ENCODE data around the gene SLC12A8. TPM values are rescaled to one million over a fixed set of nuclear protein-coding genes. Genes with fewer than 3 reads are reported as not detected.

Gene SLC12A8
- total RNA-seq, 1 donor from 2014 or later: 7.7 TPM

DNA sequence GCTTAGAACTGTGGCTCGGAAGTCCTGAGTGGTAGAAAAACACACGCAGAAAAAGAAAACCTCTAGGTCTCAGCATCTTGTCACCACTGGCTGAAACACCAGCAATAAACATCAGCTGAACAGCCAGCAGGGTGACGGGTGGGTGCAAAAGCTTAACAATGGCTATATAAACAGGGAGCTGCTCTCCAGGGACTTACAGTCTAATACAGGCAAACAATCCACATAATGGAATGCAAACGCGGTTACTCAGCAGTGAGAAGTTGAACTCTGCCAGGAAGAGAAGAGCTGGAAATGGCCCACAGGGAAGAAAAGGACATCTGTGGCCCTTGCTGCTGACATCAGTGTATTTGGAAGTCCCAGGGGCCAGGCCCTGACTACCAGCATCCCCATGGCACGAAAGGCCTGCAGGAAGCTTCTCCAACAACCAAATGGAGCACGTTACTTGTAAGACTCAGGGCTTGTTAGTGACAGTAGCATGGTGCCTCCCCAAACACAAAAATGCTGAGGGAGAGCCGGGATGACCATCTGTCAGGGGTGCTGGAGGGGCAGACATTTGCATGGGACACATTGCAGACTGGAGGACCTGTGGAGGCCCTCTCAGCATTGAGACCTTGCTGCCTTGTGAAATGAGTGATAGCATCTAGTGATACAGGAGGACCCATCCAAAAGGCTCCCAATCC lies 159.8 kb downstream of the SLC12A8 start:
- ATAC-seq: peak; percentile 17

DNA sequence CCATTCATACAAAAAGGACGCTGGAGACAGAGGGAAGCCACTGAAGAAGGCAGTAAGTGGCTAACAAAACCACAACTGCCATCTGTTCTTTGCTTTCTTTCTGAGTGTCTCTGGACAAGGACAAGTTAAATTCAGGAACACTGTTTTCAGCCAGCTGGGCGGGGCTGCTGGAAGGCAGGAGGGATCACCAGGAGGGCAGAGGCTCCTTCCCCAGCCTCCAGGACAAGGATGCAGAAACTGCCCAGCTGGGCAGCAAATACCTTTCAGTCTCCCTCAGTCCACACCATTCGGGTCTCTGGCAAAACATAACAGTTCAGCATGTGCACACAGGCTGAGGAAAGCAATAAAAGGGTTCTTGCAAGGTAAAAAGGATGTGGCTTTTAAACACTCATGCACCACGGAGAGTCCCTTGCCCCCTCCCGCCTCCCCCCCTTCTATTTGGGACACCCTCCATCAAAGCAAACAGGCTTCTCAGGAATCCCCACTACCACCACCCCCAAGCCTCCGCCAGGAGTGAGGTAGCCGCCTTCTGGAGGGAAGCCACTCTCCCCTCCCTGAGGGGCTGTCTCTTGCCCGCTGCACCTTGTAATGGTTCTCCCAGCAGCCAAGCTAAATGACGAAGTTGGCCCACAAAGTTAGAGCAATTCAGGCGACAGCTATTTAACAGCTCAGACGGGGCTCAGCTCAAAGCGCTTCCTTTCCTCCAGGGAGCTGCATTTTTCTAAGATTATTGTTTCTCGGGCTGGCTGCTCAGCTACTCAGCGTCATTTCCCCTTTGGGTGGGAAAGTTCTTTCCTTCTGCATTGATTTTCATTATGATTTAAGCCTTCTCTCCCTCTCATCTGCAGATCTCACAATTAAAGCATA lies 160.6 kb downstream of the SLC12A8 start:
- ATAC-seq: no peak

DNA sequence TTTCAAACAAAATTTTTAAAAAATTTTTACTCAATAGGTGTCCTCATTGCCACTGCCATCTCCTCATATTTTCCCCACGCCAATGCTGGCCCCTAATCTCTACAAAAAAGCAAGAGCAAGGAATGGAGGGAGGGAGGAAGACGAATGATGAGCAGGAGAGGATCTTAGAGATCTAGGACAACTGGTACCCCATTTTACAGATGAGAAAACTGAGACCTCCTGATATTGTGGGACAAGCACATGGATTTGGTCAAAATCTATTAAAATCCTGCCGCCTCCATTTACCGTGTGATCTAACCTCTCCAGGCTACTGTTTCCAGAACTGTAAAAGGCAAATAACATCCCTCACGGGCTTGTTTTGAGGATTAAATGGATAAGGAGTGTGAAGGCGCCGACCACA lies 161.3 kb downstream of the SLC12A8 start:
- no peak for ATAC-seq

DNA sequence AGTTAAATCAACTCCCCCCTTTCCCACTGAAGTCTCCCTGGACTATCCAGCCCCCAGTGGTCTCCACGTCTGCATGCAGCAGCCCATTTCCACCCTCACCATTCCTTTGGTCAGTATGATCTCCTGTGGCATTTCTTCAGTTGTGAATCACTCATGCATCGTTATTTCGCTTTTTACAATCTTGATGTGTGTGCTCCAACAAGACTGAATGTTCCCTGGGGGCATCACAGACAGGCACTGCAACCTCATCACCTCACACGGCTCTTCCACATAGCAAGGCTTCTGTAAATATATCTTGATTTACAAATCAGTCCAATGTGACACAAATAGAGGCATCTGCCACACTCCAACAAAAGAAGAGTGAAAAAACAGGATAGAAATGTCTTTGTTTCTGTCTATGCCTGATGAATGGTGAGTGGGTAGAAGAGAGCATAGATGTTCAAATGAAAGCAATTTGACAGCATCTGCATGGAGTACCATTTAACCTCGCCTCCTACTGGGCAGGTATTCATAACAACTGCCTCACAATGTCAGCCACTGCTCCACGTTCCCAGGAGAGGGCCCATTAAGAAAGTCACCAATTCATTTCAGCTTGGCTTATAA lies 162.0 kb downstream of the SLC12A8 start:
- no peak for ATAC-seq

DNA sequence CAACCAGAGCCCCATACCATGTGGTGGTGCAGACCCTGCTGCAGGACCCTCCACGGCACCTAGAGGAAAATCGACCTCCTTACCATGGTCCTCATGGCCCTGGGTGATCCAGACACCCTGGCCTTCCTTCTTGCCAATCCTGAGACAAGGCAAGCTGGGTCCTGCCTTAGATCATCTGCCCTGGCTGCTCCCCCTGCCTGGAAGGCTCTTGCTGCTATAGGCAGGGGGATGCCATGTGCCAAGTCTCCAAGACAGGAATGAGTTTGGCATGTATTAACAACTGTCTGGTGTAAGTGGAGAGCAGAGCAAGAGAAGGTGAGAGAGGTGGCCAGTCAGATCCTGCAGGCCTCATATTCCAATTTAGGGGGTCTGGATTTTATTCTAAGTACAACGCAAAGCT lies 164.3 kb downstream of the SLC12A8 start:
- peak; percentile 61 for ATAC-seq

DNA sequence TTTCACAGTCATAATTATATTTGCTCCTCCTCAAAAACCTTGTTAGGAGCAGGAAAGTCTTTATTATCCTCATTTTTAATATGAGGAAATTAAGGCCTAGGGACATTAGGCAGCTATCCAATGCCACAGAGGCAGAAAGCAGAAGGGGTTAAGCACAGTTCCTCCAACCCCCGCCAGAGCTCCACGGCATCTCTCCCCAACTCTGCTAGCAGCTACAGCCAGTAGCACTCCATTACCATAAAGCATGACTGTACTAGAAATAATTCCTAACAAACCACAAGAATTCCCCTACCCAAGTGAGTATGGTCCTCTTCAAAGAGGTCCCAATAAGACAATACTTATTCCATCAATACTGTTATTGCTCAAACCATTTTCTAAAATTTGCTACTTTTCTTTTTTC lies 166.6 kb downstream of the SLC12A8 start:
- no peak for ATAC-seq

DNA sequence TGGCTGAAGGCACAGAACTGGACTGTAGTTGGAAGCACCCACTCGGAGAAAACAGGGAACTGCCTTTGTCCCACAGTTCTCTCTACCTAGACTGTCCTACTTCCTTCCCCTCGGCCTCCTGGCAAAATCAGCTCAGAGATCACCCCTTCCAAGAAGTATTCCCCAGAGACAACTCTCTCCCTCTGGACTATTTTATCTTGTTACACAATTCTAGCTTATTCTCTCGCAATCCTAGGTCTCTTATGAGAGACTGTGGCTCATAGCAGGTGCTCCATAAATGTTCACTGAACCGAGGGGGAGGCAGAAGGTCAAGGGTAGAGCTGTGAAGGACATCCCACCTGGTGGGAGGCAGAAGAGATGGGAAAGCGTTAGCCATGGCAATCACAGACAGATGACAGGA lies 167.4 kb downstream of the SLC12A8 start:
- ATAC-seq: no peak

DNA sequence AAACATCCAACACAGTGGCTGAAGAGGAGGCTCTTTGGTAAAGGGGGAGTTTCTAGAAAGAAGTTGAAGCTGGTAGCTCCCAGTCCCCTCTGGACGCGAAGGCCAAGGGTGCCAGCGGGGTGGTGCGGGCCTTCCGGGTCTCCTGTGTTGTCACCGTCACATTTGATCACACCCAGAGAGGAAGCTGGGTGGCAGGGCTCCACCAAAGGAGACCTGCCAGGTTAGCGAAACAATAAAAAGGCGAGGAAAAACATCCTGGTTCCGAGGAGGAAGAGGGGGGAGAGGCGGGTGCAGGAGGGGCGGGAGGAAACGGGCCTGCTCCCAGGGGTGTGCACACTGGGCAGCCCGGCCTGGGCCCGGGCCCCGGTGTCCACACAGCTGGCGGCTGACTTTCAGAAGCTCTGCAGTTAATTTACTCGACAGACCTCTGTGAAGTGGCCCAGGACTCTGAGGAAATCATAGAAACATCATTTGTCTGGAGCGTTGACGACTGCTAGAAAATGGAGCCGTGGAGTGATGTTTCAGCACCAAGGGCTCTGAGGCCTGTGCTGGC lies 168.9 kb downstream of the SLC12A8 start:
- peak; percentile 25 for ATAC-seq

DNA sequence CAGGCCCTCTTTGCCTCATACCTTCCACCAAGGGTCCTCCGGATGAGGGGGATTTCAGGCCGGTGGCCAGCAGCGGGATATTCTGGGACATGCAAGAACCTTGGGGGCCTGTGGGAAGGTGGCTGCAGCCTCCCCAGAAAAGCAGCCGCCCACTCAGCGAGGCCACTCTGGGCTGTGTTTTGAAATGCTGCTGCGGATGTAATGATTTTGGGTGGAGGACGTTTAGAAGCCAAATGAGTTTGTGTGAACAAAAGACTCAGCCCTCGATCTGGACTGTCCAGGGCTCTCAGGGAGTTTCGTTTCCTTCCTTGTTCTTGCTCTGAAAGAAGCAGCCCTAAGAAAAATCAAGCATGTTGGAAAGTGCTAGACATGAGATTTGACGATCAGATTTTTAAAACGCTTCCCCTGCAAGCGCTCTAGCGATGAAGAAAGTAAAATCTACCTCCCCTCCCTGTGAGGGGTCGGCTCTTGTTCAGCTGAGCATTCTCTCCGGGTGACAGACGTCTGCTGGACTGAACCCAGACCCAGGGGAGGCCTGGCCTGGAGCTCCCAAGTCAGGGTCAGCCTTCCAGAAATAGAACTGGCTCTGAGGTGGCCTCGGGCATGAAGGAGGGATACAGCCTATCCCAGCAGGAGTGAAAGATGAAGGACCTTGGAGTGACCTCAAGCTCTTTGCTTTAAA lies 169.7 kb downstream of the SLC12A8 start:
- no peak for ATAC-seq

DNA sequence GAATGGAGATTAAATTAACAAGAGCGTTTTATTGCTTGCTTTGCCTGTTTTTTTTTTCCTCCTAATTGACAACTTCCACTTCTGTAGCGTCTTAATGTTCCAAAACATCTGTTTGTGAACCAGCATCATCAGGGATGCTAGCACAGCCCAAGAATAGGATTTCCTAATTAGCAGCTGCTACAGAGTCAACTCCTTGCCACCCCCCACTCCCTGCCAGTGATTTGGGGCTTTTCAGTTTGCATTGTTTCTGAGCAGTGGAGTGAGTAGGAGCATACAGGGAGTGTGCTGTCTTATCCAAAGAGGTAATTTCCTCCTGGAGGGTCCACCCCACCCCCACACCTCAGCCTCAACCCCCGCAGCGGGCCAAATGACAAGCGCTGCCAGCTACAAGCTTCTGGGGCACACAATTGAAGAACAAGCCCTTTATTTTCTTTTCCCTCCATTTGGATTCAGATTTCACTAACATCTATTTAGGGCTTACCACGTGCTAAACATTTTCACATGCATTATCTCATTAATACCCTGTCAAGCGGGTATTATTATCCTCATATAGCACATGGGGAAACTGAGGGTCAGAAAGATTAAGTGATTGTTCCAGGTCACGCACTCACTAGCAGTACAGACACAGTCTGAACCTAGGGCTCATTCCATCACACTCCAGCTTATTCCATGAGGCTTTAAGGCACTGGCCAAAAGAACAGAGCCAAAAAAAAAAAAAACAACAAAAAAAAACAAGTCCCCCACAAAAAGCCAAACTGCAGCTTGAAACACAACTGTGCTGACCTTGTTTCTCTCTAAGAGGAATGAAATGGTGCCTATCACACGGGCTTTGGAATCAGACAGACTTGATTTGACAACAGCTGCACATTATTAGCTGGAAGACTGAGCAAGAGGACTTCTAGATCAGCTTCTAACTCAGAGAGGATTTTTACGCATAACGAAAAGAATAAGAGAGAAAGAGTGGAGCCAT lies 173.1 kb downstream of the SLC12A8 start:
- ATAC-seq: no peak

DNA sequence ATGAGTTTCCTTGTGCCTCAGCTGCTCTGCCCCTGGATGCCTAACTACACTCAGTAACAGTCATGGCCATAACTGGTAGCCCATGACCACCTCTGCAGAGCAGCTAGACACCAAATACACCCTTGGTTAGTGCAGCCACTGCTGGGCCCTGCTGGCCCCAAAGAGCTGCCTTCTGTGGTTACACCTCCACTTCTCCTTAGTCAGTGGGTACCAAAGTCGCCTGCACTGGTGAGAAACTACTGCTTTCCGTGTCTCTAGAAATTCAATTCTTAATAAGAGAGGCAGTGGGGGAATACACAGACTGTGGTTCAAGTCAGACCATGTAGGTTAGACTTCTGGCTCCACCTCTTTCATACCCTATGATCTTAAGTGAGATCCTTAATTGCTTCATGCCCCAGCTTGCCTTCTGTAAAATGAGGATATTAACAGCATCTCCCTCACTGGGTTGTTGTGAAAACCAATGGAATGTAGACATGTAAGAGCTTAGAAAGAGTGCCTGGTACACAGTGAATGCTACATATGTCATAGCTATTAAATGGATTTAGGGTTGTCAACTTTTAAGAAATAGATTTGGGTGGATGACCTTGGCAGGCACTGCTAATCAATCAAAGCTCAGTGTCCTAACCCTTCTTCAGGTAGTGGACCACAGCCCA lies 174.9 kb downstream of the SLC12A8 start:
- ATAC-seq: peak; percentile 83

DNA sequence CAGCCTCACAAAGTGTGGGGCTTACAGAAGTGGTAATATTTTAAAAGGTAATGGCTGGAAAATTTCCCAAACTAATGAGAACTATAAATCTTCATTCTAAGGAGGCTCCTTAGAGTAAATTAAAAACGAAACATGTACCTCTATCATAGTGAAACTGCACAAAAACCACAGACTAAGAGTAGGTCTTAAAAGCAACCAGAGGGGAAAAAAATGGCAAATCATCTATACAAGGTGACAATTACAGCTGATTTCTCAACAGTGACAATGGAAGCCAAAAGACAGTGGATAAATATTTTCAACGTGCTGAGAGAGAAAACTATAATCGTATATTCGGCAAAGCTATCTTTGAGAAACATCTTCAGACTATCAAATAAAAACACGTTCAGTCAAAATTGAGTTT lies 177.3 kb downstream of the SLC12A8 start:
- ATAC-seq: no peak

DNA sequence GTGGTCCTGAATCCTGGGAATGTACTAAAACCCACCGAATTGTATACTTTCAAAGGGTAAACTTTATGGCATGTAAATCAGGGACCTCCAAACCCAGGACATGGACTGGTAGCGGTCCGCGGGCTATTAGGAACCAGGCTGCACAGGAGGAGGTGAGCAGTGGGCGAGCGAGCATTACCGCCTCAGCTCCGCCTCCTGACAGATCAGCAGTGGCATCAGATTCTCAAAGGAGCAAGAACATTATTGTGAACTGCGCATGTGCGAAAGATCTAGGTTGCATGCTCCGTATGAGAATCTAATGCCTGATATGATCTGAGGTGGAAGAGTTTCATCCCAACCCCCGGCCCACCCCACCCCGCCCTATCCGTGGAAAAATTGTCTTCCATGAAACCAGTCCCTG lies 178.9 kb downstream of the SLC12A8 start:
- ATAC-seq: no peak

DNA sequence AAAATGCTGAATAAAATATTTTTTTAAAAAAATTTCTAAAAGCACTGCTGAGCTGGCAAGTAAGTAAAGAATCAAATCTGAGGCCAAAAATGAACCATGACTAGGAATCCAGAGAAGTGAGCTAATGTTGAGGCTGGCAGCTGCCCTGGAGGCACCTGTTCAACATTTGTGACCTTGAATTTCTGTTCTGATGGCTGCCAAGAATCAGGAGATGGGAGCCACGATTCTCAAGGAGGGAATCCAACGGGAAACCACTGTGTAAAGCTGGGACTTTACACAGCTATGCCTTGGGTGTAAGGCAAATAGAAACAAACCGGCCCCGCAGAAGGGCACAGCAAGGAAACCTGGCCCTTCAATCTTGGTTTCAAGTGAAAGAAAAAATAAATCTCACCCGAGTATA lies 179.4 kb downstream of the SLC12A8 start:
- no peak for ATAC-seq

DNA sequence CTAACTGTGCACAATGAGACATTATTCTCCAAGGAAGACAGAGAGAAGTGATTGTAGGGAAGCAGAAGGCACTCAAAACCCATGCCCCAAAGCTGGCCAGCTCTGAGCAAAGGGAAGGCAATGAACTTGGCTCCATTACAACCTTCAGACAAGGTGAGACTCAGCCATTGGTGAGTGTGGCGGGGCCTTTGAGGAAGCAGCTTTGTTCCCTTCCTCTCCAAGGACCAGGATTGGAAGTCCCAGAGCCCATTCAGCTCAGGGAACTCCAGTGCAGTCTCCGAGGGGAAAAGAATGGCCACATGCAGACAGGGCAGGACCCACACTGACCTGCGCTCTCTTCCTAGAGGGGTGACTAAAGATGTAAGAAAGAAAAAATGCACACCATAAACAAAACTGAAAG lies 179.9 kb downstream of the SLC12A8 start:
- no peak for ATAC-seq

Other genes starting within 250 kb of the SLC12A8 start
- gene HEG1, start 156.8 kb downstream of the SLC12A8 start, total RNA-seq: 13.0 TPM
- gene ZNF148, start 162.6 kb upstream of the SLC12A8 start, total RNA-seq: 21.2 TPM

All from esophagus mucosa (tissue), 1 donor.